ENCODE results near the gene CD300H.

Gene CD300H

GRCh38 chr17:74547736-74548135 is 19.6 kb downstream of the CD300H start:
- DNase-seq: no peak

DNA sequence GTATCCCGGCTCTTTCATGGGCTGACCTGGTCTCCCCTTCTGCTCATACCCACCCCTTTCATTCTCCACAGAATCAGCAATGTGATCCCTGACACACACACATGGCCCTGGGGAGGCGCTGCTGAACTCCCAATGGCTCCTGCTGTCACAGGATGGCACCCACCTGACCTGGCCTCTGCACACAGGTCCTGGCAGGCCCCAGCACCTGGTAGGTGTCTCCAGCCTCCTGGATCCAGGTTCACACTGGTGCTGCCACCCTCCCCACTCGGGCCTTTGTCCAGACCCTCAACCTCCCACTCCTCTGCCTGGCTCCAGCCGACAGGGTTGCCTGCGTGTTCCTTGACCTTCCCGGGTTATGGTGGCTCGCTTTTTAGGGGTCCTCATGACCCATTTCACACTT is 20.0 kb downstream of the CD300H start:
- no peak for DNase-seq

- no peak for DNase-seq
Measured at GRCh38 chr17:74546586-74546985, 20.7 kb downstream of the CD300H start.

GRCh38 chr17:74545843-74546230 is 21.5 kb downstream of the CD300H start, which contains the start of gene CD300C:
Gene CD300C, minus strand, starts transcription at chr17:74546115. Its CDS starts 333 bp downstream, at chr17:74545782.
- DNase-seq: no peak

DNA sequence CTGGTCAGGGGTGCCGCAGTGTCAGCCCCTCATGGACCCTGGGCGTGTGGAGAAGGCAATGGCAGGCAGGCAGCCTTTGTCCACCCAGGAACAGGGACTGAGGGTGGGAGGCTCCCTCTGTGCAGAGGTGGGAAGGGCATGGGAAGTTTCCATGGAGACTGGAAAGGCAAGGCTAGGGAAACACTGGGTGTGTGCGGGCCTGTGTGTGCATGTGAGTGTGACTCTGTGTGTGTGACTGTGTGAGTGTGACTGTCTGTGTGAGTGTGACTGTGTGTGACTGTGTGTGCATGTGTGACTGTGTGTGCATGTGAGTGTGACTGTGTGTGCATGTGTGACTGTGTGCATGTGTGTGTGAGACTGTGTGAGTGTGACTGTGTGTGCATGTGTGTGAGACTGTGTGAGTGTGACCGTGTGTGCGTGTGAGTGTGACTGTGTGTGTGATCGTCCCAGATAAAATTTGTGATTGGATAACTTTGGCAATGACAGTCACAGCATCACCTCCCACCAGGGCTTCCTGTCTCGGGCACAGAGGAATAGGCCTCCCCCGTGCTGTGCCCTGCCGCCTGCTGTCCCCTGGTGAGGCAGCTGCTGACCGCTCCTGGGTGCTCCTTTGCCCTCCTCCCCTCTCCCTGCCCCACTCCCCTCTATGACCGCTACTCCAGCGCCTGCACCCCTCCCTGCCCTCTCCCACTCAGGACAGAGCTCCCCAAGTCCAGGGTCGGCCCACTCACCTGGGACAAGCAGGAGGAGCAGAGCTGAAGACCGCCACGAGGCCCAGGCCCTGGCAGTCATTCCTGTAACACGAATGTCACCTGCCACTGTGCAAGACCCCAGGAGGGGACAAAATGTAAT is 22.1 kb downstream of the CD300H start:
- no peak for DNase-seq

DNA sequence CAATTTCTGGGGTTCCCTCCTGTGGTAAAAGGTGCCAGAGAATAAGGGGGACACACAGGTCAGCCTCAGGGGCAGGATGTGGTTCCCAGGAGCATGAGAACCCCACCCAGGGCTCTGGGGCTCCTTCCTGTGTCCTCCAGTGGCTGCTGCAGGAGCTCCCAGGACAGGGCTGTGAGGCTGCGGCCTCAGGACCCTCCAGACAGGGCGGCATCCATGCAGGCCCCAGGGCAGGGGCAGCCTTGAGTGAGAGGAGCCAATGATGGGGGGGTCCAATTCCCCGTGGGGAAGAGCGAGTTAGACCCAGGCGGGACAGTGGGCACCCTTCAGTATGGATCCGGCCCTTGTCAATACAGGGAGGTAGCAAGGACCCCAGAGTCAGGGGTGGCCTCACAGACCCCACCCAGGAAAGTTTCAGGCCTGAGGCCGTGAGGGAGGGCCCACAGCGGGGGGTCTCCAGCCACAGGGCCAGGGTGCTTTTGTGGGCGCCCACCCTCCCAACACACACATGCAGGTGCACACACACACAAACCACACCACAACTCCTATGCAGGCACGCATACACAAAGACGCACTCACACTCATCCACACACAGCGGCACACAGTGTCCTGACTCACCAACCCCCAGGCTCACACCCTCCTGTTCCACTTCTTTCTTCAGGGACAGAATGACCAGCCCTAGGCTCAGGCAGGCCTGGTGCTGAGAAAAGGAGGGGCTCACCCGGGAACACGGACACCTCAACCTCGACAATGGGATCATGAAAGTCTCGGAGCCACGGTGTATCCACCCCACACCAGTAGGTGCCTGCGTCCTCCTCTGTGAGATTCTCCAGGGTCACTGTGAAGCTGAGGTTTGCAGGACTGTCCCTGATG is 23.2 kb downstream of the CD300H start:
- no peak for DNase-seq

DNA sequence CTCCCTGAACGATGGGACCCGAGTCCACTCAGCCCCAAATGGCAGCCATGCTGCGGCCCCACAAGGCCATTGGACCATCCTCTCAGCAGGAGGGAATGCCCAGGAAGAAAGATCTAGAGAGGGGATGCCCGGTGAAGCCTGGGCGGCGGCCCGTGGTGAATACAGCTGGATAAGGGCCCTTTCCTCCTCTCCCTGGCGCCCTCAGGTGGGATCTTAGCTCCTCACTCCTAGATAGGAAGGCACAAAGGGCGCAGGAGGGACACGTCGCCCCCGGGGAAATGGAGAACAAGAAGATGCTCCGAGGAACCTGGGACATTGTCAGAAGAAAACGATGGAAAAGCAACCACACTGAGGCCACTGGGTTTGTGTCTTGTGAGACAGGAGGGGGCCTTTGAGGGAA is 23.9 kb downstream of the CD300H start:
- DNase-seq: no peak

GRCh38 chr17:74542727-74543383 is 24.5 kb downstream of the CD300H start:
- no peak for DNase-seq

DNA sequence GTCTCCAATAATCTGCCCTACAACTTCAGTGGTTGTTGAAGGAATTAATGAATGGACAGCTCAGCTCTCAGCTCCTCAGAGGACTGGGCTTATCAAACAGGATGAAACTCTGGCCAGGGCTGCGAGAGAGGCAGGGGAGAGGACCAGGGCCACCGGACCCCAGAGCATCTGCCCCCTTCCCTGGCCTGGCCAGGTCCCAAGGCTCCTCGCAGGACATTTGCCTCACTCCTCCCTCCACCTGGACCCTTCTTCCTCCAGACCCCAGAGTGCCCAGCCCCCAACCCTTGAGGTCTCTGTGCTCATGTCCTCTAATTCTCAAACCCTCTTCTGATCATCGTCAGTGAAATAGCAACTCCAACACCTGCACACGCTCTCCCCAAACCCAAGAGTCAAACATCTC is 25.1 kb downstream of the CD300H start:
- DNase-seq: no peak

- no peak for DNase-seq
Measured at GRCh38 chr17:74541176-74542111, 25.9 kb downstream of the CD300H start.

DNA sequence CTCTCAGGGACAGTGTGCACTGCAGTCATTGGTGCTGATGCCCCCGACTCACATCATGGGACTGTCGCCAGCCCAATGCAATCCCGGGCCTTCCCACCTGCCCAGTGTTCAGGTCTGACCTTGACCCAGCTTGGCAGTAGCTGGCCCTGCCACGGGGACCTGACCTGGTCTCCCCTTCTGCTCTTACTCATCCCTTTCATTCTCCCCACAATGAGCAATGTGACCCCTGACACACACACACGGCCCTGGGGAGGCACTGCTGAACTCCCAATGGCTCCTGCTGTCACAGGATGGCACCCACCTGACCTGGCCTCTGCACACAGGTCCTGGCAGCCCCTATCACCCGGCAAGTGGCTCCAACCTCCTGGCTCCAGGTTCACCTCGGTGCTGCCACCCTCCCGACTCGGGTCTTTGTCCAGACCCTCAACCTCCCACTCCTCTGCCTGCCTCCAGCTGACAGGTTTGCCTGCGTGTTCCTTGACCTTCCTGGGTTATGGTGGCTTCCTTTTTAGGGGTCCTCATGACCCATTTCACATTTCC is 28.0 kb downstream of the CD300H start:
- DNase-seq: no peak

- no peak for DNase-seq
Measured at GRCh38 chr17:74536890-74537289, 30.4 kb downstream of the CD300H start.

DNA sequence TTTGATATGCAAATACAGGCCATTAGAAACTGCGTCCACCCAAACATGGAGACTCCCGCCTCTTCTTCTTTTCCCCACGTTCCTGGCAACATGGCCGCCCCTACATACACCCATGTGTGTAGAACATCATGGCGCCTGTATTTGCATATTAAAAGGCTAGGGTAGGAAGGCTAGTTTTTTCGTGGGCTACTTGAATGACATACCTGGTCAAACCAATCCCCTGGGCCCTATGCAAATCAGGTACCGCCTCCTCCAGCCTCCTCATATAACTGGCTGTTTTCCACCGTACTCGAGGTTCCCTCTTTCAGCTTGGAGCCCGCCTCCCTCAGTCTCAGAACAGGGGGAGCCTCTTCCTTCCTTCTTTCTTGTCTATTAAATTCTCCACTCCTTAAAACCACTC is 35.2 kb downstream of the CD300H start:
- no peak for DNase-seq

- no peak for DNase-seq
Measured at GRCh38 chr17:74531231-74531761, 36.0 kb downstream of the CD300H start, which contains the start of gene CD300LB. Gene CD300LB, minus strand, starts transcription at chr17:74531475. Its CDS starts 125 bp downstream, at chr17:74531350.

- DNase-seq: no peak
Measured at GRCh38 chr17:74530831-74531150, 36.5 kb downstream of the CD300H start.

DNA sequence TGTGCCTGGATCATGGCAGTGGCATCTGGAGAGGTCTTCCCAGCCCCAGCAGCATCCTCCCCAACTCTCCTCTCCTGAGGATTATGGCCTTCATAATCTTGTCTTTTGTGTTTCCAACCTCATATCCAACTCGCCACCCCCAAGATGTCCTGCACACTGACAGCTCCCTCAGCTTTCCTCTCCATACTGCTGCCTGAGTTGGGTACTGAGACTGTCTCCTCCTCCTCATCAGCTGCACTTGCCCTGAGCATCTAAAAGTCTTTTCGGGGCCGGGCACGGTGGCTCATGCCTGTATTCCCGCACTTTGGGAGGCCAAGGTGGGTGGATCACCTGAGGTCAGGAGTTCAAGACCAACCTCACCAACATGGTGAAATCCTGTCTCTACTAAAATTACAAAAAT is 38.1 kb downstream of the CD300H start:
- DNase-seq: no peak

DNA sequence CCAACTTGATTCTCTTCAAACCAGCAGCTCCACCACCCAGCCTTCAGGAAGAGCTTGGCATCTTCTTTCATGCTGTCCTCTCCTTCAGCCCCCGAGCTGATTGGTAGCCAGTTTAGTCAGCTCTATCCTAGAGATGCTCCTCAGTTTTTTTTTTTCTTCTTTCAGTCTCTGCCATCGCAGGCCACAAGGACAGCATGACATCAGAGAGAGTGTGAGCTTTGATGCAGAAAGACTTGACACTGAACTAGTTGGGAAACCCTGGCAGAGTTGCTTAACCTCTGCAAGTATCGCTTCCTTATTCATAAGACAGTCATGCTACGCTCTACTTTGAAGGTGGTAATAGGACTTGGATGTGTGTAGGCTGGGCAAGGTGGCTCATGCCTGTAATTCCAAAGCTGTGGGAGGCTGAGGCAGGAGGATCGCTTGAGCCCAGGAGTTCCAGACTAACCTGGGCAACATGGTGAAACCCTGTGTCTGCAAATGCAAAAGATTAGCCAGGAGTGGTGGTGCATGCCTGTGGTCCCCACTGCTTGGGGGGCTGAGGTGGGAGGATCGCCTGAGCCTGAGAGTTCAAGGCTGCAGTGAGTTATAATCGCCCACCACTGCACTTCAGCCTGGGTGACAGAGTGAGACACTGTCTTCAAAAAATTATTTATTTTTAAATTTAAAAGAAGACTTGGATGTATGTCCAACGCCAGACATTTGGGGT is 38.7 kb downstream of the CD300H start:
- no peak for DNase-seq

DNA sequence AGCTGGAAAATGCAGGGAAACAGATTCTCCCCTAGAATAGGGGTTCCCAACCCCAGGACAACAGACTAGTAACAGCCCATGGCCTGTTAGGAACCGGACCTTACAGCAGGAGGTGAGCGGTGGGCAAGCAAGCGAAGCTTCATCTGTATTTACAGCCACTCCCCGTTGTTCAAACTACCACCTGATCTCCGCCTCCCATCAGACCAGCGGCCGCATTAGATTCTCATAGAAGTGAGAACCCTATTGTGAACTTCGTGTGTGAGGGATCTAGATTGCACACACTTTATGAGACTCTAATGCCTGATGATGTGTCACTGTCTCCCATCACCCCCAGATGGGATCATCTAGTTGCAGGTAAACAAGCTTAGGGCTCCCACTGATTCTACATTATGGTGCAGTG is 39.6 kb downstream of the CD300H start:
- DNase-seq: no peak

DNA sequence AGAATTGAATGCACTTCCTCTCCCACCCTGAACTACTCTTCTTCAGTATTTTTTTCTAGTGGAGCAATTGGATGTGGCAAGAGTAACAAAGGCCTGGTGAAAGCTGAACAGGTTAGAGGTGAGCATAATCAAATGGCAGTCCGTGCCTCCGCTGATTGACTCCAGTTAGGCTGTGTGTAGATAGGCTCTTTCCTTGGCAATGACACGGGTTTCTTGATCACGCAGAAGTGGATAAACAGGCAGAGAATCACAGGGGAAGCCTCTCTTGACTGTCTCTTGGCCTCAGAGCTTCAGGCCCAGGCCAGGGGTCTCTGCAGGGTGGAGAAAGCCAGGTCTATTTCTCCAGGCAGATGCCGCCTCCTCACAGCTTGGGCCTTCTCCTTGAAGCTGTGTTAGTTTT is 40.2 kb downstream of the CD300H start:
- no peak for DNase-seq

DNA sequence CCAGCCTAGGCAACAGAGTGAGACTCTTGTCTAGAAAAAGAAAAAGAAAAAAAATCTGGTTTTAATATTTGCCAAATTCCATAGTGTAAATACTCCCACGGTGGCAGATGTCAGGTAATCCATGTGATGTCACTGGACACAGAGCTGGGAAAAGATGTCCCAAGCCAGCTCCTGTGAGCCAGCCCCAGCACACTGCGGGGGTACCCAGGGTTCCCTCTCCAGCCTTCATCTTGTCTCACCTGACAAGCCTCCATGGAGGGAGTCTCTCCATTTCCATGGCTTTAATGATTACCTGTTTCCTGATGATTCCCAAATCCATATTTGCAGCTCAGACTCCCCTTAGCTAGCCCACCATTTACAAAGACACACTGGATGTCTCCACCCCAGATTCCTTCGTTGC is 40.6 kb downstream of the CD300H start:
- no peak for DNase-seq

- DNase-seq: no peak
Measured at GRCh38 chr17:74525781-74526288, 41.5 kb downstream of the CD300H start.

Measured in EL (cell line).